PC-9 (cell line): ENCODE results near the gene GFPT1. TPM values are rescaled to one million over a fixed set of nuclear protein-coding genes. Genes with fewer than 3 reads are reported as not detected.

Experiments
- BruUV-seq: library from RNA; stranded (reverse); fragments of 400-500 nt; replicated peaks from 2 replicates; lab custom pipeline; 2021; lab: Mats Ljungman, UMichigan
- CTCF ChIA-PET: fragments of 300-600 bp; sonication (Branson Sonifier 250); formaldehyde crosslinking; loops from one replicate; lab custom pipeline; 2022; ENCODE audit warnings: antibody characterized with exemption; lab: Charles Lee
- POLR2A ChIA-PET: fragments of 300-600 bp; sonication (Branson Sonifier 250); formaldehyde crosslinking; loops from one replicate; lab custom pipeline; 2022; ENCODE audit warnings: antibody characterized with exemption; ENCODE audit not compliant: unreplicated experiment; lab: Charles Lee
- DNase-seq, 2 experiments: peaks; one replicate each; pipeline versions ENCODE4 v3.0.0 to v3.0.0-alpha.2; 2015 to 2022; ENCODE audit warnings: mixed read lengths in 1 of 2
- H2AFZ ChIP-seq: fragments of 200-600 bp; sonication (generic); 2 replicates; pipeline ENCODE4 v1.8.1; 2017; ENCODE audit warnings: antibody characterized with exemption
- H3F3A ChIP-seq: fragments of 200-600 bp; sonication (generic); 2 replicates; pipeline ENCODE4 v1.8.1; 2017; ENCODE audit warnings: antibody characterized with exemption, mild to moderate bottlenecking, low read depth; ENCODE audit not compliant: insufficient read depth
- H3K27ac ChIP-seq: fragments of 200-600 bp; sonication (generic); 2 replicates; pipeline ENCODE4 v1.6.1; 2016; ENCODE audit warnings: mixed run types
- H3K27me3 ChIP-seq: fragments of 200-600 bp; sonication (generic); 2 replicates; pipeline ENCODE4 v1.6.1; 2016; ENCODE audit warnings: low read depth, mixed run types; ENCODE audit not compliant: insufficient read depth
- H3K36me3 ChIP-seq: fragments of 200-600 bp; sonication (generic); 2 replicates; pipeline ENCODE4 v1.6.1; 2016; ENCODE audit warnings: low read depth, mixed run types
- H3K4me1 ChIP-seq: fragments of 200-600 bp; sonication (generic); replicated peaks from 2 replicates; pipeline ENCODE4 v1.6.1; 2016; ENCODE audit warnings: mixed run types; ENCODE audit not compliant: insufficient read depth
- H3K4me2 ChIP-seq: fragments of 200-600 bp; sonication (generic); 2 replicates; pipeline ENCODE4 v1.6.1; 2017; ENCODE audit warnings: mixed run types
- H3K4me3 ChIP-seq: fragments of 200-600 bp; sonication (generic); 2 replicates; pipeline ENCODE4 v1.6.1; 2016; ENCODE audit warnings: mixed run types
- H3K79me2 ChIP-seq: fragments of 200-600 bp; sonication (generic); 2 replicates; pipeline ENCODE4 v1.6.1; 2017; ENCODE audit warnings: low read depth, mixed run types
- H3K9me2 ChIP-seq: fragments of 200-600 bp; sonication (generic); 2 replicates; pipeline ENCODE4 v1.8.1; 2017; ENCODE audit warnings: mild to moderate bottlenecking; ENCODE audit not compliant: insufficient read depth
- H3K9me3 ChIP-seq: fragments of 200-600 bp; sonication (generic); 2 replicates; pipeline ENCODE4 v1.8.1; 2016; ENCODE audit warnings: low read depth; ENCODE audit not compliant: insufficient read depth
- H4K20me1 ChIP-seq: fragments of 200-600 bp; sonication (generic); 2 replicates; pipeline ENCODE4 v1.8.1; 2017; ENCODE audit not compliant: insufficient read depth
- CTCF ChIP-seq: fragments of 200-600 bp; sonication (generic); conservative IDR thresholded peaks from 2 replicates; pipeline ENCODE4 v1.6.1; 2017; ENCODE audit warnings: mixed run types, antibody characterized with exemption, mild to moderate bottlenecking, moderate library complexity
- EZH2 ChIP-seq: fragments of 200-600 bp; sonication (generic); IDR thresholded peaks from 2 replicates; pipeline ENCODE4 v1.8.0; 2017; ENCODE audit warnings: antibody characterized with exemption, low read depth
- intact Hi-C: fragments of 100-400 bp; cut with micrococcal nuclease; formaldehyde crosslinking; loops from one replicate; pipeline ENCODE4 v1.10.0; 2022; ENCODE audit not compliant: unreplicated experiment
- total RNA-seq: library from RNA; stranded (reverse); gene quantifications from 2 replicates; pipeline ENCODE4 v1.2.3, GENCODE V29; 2021

Gene GFPT1
- total RNA-seq, 1 experiment from 2014 or later: 58.3 TPM

- Histone ChIP-seq H3K4me2 (no peak overlapping the region), H3K27me3 (peaks cover 13% of the 10 kb centered on the region), H3K27ac (no peak overlapping the region), H3K9me2 (no peaks in the 10 kb centered on the region), H4K20me1 (no peaks in the 10 kb centered on the region), H2AFZ (no peak overlapping the region), H3K36me3 (no peaks in the 10 kb centered on the region), H3K79me2 (no peaks in the 10 kb centered on the region), H3K9me3 (no peaks in the 10 kb centered on the region), H3K4me3 (no peak overlapping the region), H3K4me1 (peaks cover 9% of the 10 kb centered on the region; the same call in 1 of the 2 replicates), H3F3A (peaks cover 9% of the 10 kb centered on the region; the same call in 1 of the 2 replicates)
- peak; percentile 50 to 54 for DNase-seq
- ChIA-PET CTCF (no interaction called here), POLR2A (no interaction called here)
- TF ChIP-seq CTCF: no peak
- no peak for TF ChIP-seq EZH2
- no TSS peak for BruUV-seq
- intact Hi-C loops: loop anchor here (5.0 to 10.0 kb wide), 3 partner anchors 172 to 845 kb away; partner anchors contain the start of genes APLF and FBXO48
Observed at GRCh38 chr2:69309351-69310110, 77.5 kb downstream of the GFPT1 start.

- Histone ChIP-seq H3K9me2 (no peaks in the 10 kb centered on the region), H3K27ac (no peak overlapping the region), H3K4me1 (peaks cover 9% of the 10 kb centered on the region; the same call in 1 of the 2 replicates), H3K27me3 (peaks cover 17% of the 10 kb centered on the region), H3K79me2 (no peaks in the 10 kb centered on the region), H3F3A (peaks cover 9% of the 10 kb centered on the region; the same call in 1 of the 2 replicates), H2AFZ (no peak overlapping the region), H3K36me3 (no peaks in the 10 kb centered on the region), H3K4me2 (no peak overlapping the region), H4K20me1 (no peaks in the 10 kb centered on the region), H3K9me3 (no peaks in the 10 kb centered on the region), H3K4me3 (no peak overlapping the region)
- no peak for TF ChIP-seq CTCF
- no peak for TF ChIP-seq EZH2
- ChIA-PET POLR2A (no interaction called here), CTCF (interaction anchor here (1.2 kb wide), 1 partner anchor 365 kb away, joined by 3 read pairs; no protein-coding TSS in a partner anchor)
- no peak for DNase-seq
- intact Hi-C loops: loop anchor here (5.0 to 10.0 kb wide), 3 partner anchors 171 to 844 kb away; partner anchors contain the start of genes APLF and FBXO48
- no TSS peak for BruUV-seq
Observed at GRCh38 chr2:69308338-69308737, 78.7 kb downstream of the GFPT1 start.

- ChIA-PET POLR2A (no interaction called here), CTCF (interaction anchor here (0.6 to 1.2 kb wide), 2 partner anchors 292 to 364 kb away, joined by 3 to 4 read pairs; no protein-coding TSS in a partner anchor)
- Histone ChIP-seq H3K27ac (no peak overlapping the region), H3F3A (peaks cover 9% of the 10 kb centered on the region; the same call in 1 of the 2 replicates), H2AFZ (peak overlapping the region; percentile 87), H3K9me3 (no peaks in the 10 kb centered on the region), H3K79me2 (no peaks in the 10 kb centered on the region), H3K36me3 (no peaks in the 10 kb centered on the region), H3K27me3 (peaks cover 17% of the 10 kb centered on the region), H3K4me1 (peaks cover 9% of the 10 kb centered on the region; the same call in 1 of the 2 replicates), H3K4me3 (peak overlapping the region; percentile 73), H4K20me1 (no peaks in the 10 kb centered on the region), H3K4me2 (peak overlapping the region; percentile 95), H3K9me2 (no peaks in the 10 kb centered on the region)
- intact Hi-C loops: loop anchor here (1.0 to 10.0 kb wide), 8 partner anchors 147 to 843 kb away; partner anchors contain the start of genes ANTXR1, APLF and FBXO48
- no peak for DNase-seq
- no TSS peak for BruUV-seq
- TF ChIP-seq CTCF (no peak; the same call in 1 of the 2 replicates), EZH2 (no peak)
Observed at GRCh38 chr2:69307579-69308064, 79.4 kb downstream of the GFPT1 start.
